DND-41 (cell line): ENCODE data around the gene CCL5.
A peak's percentile ranks its signal among the peaks of the same experiment; 100 is the strongest.

Experiments
- ATAC-seq: fragments of 200-7000 bp; cut with Tn5 transposase; 3 replicates; pipeline ENCODE4 v1.9.1; 2021; ENCODE audit warnings: low read depth; ENCODE audit not compliant: insufficient read depth
- DNase-seq: peaks from one replicate; pipeline ENCODE4 v3.0.0-alpha.2; 2020
- H2AFZ ChIP-seq: 2 replicates; pipeline ENCODE4 v1.6.0; 2012; ENCODE audit warnings: low read depth, low read length
- H3K27ac ChIP-seq: 2 replicates; pipeline ENCODE4 v1.5.1; 2012; ENCODE audit warnings: low read length, inconsistent platforms
- H3K27me3 ChIP-seq: fragments of 200-600 bp; sonication (generic); 2 replicates; pipeline ENCODE4 v1.6.0; 2012; ENCODE audit warnings: low read length, mild to moderate bottlenecking, inconsistent platforms; ENCODE audit not compliant: insufficient read depth, poor library complexity
- H3K36me3 ChIP-seq: 2 replicates; pipeline ENCODE4 v1.5.1; 2012; ENCODE audit warnings: low read length, inconsistent platforms; ENCODE audit not compliant: insufficient read depth
- H3K4me1 ChIP-seq: 2 replicates; pipeline ENCODE4 v1.5.1; 2012; ENCODE audit warnings: mild to moderate bottlenecking, low read length; ENCODE audit not compliant: insufficient read depth
- H3K4me2 ChIP-seq: 2 replicates; pipeline ENCODE4 v1.6.0; 2012; ENCODE audit warnings: mild to moderate bottlenecking, moderate library complexity, low read length, inconsistent platforms; ENCODE audit not compliant: insufficient read depth
- H3K4me3 ChIP-seq, 2 experiments: fragments of 200-600 bp in 1 of 2; shearing (Covaris generic) in 1 of 2; 2 replicates each; pipeline ENCODE4 v1.5.1; 2012 to 2016; ENCODE audit warnings: inconsistent platforms in 2 of 2, low read length in 2 of 2, mild to moderate bottlenecking in 2 of 2, low read depth in 1 of 2, moderate library complexity in 1 of 2
- H3K79me2 ChIP-seq: 2 replicates; pipeline ENCODE4 v1.6.0; 2012; ENCODE audit warnings: low read length, inconsistent platforms; ENCODE audit not compliant: insufficient read depth
- H3K9ac ChIP-seq: 2 replicates; pipeline ENCODE4 v1.6.0; 2012; ENCODE audit warnings: low read depth, mild to moderate bottlenecking, inconsistent platforms, low read length, moderate library complexity
- H3K9me3 ChIP-seq: 2 replicates; pipeline ENCODE4 v1.5.1; 2012; ENCODE audit warnings: low read length, moderate library complexity, mild to moderate bottlenecking, inconsistent platforms; ENCODE audit not compliant: insufficient read depth, severe bottlenecking
- H4K20me1 ChIP-seq: 2 replicates; pipeline ENCODE4 v1.6.0; 2012; ENCODE audit warnings: low read length; ENCODE audit not compliant: insufficient read depth
- EZH2 ChIP-seq: IDR thresholded peaks from 3 replicates; pipeline ENCODE4 v1.6.1; 2012; ENCODE audit warnings: borderline replicate concordance, low read depth, mild to moderate bottlenecking, moderate library complexity, low read length, inconsistent platforms; ENCODE audit not compliant: severe bottlenecking
- TF ChIP-seq, protein P1 (sequence below): IDR thresholded peaks from 2 replicates; pipeline ENCODE4 v1.5.1; 2012; ENCODE audit warnings: borderline replicate concordance, low read length, moderate library complexity, mild to moderate bottlenecking; ENCODE audit not compliant: poor library complexity, severe bottlenecking; ENCODE audit errors: extremely low read depth

Gene CCL5

DNA sequence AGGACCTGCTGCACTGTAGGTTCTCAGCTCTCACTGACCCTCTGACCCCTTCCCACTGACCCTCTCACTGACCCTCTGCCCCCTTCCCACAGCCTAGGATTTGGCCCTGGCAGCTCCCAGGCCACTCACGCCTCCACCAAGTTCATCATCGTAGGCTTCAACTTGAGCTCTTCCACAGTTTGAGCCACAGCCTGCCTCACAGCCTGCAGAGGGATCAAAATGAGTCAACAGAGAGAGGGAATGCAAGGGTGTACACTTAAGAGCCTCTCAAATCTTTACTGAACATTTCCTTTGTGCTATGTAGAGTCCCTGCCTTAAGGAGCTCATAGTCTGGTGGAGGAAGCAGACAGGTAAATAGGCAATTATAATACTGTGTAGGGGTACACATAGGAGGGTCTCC is 23.6 kb downstream of the CCL5 start:
- H3K4me2 ChIP-seq, result no peak overlapping the region
- no peak overlapping the region for H3K27ac ChIP-seq
- TF ChIP-seq, protein P1, sequence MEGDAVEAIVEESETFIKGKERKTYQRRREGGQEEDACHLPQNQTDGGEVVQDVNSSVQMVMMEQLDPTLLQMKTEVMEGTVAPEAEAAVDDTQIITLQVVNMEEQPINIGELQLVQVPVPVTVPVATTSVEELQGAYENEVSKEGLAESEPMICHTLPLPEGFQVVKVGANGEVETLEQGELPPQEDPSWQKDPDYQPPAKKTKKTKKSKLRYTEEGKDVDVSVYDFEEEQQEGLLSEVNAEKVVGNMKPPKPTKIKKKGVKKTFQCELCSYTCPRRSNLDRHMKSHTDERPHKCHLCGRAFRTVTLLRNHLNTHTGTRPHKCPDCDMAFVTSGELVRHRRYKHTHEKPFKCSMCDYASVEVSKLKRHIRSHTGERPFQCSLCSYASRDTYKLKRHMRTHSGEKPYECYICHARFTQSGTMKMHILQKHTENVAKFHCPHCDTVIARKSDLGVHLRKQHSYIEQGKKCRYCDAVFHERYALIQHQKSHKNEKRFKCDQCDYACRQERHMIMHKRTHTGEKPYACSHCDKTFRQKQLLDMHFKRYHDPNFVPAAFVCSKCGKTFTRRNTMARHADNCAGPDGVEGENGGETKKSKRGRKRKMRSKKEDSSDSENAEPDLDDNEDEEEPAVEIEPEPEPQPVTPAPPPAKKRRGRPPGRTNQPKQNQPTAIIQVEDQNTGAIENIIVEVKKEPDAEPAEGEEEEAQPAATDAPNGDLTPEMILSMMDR, result no peak
- TF ChIP-seq EZH2, result no peak
- no peak for ATAC-seq
- no peaks in the 10 kb centered on the region for H3K4me1 ChIP-seq
- no peaks in the 10 kb centered on the region for H3K27me3 ChIP-seq
- H3K4me3 ChIP-seq, result no peak overlapping the region
- H3K36me3 ChIP-seq, result no peaks in the 10 kb centered on the region; the same call in 1 of the 2 replicates
- no peak for DNase-seq
- H4K20me1 ChIP-seq, result no peaks in the 10 kb centered on the region
- H3K9me3 ChIP-seq, result no peaks in the 10 kb centered on the region
- H2AFZ ChIP-seq, result no peak overlapping the region
- H3K9ac ChIP-seq, result no peak overlapping the region
- no peaks in the 10 kb centered on the region for H3K79me2 ChIP-seq

DNA sequence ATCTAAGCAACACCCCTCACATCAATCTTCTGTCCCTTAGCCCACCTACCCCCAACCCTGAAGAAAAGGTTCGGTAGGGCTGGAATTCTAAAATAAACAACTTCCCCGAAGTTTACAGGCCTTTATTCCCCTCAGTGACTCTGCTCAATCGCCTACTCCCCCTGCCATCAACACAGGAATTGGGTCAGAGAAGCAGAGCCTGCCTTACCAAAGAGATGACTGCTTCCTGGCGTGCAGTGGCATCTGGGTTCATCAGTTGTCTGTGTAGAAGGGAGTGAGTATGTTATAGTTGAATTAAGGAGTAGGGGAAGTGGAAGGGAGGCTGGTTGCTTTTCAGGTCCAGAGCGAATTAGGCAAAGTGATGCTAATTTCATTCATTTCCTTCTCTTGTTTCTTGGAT is 24.2 kb downstream of the CCL5 start:
- Histone ChIP-seq H3K9ac (no peak overlapping the region), H3K27ac (no peak overlapping the region), H3K79me2 (no peaks in the 10 kb centered on the region), H4K20me1 (no peaks in the 10 kb centered on the region), H3K4me1 (no peaks in the 10 kb centered on the region), H2AFZ (no peak overlapping the region), H3K9me3 (no peaks in the 10 kb centered on the region), H3K27me3 (no peaks in the 10 kb centered on the region), H3K36me3 (peaks cover 4% of the 10 kb centered on the region; the same call in 1 of the 2 replicates), H3K4me3 (no peak overlapping the region), H3K4me2 (no peak overlapping the region)
- ATAC-seq (no peak), DNase-seq (no peak)
- TF ChIP-seq, protein P1, result no peak
- TF ChIP-seq EZH2, result no peak

DNA sequence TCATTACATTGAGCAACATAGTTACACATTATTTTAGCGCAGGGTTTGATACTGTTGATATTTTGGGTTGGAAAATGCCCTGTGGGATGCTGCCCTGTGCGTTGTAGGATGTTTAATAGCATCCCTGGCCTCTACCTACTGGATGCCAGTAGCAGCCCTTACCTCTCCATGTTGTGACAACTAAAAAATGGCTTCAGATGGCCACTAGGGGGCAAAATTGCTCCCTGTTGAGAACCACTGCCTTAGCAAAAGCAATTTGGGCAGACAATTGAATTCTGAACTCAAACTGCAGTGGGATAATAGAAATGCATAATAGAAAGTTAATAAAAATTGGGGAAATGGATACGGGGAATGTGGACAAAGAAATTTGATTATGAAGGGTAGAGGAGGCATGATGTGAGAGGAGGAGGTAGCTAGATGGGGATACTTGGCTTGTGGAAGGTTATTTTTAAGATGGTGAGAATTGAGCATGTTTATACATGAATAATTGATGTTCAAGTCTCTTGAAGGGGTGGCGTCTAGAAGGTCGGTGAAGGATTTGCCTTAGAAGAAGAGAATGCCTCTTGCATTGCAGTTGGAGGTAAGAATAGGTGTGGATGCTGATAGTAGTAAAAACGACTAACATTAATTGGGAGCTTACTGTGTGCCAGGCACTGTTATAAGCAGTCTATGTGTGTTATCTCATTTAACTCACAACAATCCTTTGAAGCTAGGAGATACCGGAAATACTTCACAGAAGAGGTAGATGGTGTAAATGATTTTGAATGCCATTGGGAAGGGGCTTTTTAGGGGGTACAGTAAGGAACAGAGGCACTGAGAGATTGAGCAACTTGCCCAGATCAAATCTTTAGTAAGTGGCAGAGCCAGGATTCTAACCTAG is 30.5 kb downstream of the CCL5 start:
- H4K20me1 ChIP-seq, result peaks cover 13% of the 10 kb centered on the region; the same call in 1 of the 2 replicates
- no peaks in the 10 kb centered on the region for H3K9me3 ChIP-seq

More for the DNA sequence above, 30.5 kb downstream of the CCL5 start:
- Histone ChIP-seq H3K27me3 (no peaks in the 10 kb centered on the region), H3K9ac (no peak overlapping the region), H3K4me1 (no peaks in the 10 kb centered on the region), H3K79me2 (no peaks in the 10 kb centered on the region), H3K4me3 (no peak overlapping the region), H3K4me2 (no peak overlapping the region), H3K36me3 (peaks cover 58% of the 10 kb centered on the region), H3K27ac (no peak overlapping the region), H2AFZ (no peak overlapping the region)
- DNase-seq (peak; percentile 65), ATAC-seq (peak; percentile 86)
- TF ChIP-seq, protein P1, result peak; percentile 90
- TF ChIP-seq EZH2, result no peak
